HG02642 (cell line): Measurements from ENCODE around the gene IL21R.
"Not testable (repeated sequence)": the region's sequence is repeated elsewhere in the genome, so short reads cannot be mapped to it uniquely, and the experiment has no call there.

Experiments
- ATAC-seq: cut with Tn5 transposase; IDR thresholded peaks from one replicate; pipeline ENCODE4 v1.9.1; 2021; ENCODE audit warnings: mild to moderate bottlenecking; ENCODE audit not compliant: unreplicated experiment, poor library complexity

IL21R gene

GRCh38 chr16:27424772-27425498, 23.0 kb downstream of the IL21R start:
- ATAC-seq, result no peak

GRCh38 chr16:27425961-27426360, 24.0 kb downstream of the IL21R start:
- ATAC-seq, result no peak

DNA sequence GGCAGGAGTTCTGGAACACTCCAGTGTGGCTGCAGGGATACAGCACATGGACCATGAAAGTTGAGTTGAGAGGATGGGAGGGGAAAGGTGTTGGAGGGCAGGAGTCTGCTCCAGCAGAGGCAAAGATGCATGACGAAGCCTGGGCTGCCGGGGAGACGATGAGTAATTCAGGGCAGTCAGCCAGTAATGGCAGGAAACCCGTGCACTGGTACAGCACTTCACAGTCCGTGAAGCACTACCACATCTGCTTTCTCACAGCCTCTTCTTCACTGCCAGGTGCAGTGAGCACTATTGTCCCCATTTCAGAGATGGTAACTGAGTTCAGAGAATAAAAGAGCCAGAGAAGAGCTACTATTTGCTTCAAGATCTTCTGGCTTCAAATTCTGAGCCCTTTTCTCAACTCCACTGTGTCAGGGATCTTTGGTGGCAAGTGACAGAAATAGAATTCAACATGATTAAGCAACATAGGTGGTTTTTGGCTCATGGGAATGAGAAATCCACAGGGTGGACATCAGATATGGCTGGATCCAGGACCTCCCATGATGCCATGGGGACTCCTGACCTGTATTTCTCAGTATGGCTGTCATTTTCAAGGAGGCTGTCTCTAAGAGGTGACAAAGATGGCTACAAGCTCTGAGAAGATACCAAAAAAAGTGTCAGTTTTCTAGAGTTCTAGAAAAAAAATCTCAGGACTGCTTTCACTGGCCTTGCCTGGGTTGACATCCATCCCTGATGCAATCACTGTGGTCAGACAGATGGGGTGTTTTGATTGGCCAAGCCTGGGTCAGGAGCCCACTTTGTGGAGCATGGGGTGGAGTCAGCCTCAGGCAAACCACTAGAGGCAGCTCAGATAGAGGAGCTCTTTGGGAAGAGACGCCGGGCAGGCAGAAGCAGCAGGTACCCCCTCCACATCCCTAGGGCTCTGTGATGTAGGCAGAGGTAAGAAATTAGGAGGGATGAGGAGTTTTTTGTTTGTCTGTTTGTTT, 24.7 kb downstream of the IL21R start:
- ATAC-seq, result peak; percentile 66

DNA sequence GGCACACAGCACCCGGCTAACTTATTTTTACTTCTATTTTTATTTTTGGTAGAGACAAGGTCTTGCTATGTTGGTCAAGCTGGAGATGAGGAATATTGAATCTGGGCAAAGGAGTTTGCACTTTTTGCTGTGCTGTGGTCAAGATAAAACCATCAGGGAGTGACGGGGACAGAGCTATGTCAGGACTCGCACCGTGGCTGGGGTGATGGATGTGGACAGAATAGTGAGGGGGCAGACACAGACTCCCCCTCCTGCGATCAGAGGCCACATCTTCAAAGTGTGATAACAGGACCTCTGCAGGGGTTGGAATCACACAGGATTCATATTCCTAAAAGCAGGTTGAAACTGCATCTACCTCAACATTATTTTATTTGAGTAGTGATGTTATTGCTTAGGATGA, 25.6 kb downstream of the IL21R start:
- no peak for ATAC-seq

DNA sequence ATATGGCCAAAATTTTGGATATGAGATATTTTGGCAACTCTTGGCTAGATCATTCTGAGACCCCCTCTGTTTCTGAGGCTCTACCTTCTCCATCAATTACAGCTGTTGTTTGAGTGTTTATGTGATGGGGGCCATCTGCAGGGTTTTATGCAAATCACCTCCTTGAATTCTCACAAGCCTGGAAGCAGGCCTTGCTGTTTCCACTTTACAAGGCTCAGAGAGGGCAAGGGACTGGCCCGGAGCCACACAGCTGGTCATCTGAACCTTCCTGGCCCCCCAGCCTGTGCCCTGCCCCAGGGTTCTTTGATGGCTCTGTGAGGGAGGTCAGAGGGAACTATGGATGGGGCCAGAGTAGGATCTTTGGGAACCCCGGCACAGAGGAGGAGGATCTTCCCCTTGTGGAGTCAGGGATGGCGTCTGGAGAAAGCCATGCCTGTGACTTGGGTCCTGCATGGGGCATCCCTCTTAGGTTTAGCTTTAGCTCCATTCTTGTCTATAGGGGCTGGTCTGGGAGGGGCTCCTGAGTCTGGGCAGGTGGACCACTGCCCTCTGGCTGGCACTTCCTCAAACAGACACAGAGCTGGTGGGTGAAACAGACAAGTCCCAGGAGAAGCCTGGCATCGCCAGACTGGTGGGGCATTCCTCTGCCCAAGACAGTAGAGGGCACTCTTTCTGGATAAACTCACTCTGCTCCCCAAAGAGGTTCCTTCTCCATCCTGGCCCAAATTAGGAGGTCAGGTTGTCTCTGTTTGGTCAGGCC, 26.2 kb downstream of the IL21R start:
- ATAC-seq, result no peak

DNA sequence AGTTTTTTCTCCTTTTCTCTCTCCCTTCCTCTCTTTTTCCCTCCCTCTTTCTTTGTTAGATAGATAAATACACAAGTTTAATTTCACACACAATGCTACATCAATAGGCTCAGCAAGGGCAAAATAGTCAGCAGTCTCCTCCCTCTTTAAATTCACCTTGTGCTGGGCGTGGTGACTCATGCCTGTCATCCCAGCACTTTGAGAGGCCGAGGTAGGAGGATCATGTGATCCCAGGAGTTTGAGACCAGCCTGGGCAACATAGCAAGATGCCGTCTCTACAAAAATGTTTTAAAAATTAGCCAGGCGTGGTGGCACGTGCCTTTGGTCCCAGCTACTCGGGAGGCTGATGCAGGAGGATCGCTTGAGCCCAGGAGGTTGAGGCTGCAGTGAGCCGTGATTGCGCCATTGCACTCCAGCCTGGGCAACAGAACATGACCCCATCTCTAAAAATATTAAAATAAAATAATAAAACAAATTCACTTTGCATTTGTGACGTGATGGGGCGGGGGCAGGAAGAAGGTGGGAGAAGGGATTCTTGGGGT, 27.4 kb downstream of the IL21R start:
- ATAC-seq, result no peak

DNA sequence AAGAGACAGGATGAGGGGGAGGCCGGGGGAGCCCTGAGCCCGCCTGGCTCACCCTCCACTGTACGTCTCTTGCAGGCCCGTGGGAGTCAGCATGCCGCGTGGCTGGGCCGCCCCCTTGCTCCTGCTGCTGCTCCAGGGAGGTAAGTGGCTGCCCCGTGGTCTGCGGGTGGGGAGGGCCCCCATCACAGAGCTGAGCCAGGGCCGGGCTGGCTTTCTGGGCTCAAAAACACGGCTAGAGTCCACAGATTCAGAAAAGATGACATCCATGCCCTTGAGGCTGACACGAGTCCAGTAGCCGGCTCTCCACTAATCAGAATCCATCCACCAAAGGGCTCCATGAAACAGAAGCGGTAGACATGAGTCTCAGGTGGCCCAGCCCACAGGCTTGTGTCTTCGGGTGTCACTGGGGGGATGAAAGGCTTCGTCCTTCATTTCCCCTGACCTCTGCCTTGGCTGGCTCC, 28.0 kb downstream of the IL21R start:
- ATAC-seq, result no peak

DNA sequence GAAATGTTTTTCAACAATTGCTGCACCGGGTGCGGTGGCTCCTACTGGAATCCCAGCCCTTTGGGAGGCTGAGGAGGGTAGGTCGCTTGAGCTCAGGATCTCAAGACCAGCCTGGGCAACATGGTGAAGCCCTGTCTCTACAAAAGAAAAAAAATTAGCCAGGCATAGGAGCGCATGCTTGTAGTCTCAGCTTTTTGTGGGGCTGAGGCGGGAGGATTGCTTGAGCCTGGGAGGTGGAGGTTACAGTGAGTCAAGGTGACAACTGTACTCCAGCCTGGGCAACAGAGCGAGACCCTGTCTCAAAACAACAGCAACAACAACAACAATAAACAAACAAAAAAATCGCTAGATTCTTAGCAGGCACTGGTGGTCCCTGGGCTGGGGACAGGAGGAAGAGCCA, 28.5 kb downstream of the IL21R start:
- peak; percentile 2 for ATAC-seq

- peak; percentile 30 for ATAC-seq
Measured at GRCh38 chr16:27430923-27431484, 29.0 kb downstream of the IL21R start.

GRCh38 chr16:27431773-27432532, 30.0 kb downstream of the IL21R start:
- no peak for ATAC-seq

DNA sequence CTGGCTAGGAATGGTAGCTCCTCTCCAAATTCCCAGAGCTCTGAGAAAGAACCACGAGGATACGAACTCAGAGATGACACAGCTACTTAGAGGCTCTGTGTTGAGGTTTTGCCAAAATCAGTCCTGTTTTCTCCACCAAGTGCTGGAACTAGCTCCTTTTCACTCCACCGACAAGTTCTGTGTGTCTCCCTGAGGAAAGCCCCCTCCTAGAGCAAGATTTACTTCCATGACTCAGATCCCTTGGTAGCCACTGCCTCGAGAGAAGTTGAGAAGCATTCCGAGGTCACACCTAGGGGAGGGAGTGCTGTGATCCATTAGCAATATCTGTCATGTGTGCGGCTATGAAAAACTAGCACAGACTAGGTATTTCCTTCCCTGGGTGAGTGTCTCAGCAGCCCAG, 30.6 kb downstream of the IL21R start:
- no peak for ATAC-seq

- ATAC-seq, result not testable (repeated sequence)
Measured at GRCh38 chr16:27433191-27433590, 31.2 kb downstream of the IL21R start.

DNA sequence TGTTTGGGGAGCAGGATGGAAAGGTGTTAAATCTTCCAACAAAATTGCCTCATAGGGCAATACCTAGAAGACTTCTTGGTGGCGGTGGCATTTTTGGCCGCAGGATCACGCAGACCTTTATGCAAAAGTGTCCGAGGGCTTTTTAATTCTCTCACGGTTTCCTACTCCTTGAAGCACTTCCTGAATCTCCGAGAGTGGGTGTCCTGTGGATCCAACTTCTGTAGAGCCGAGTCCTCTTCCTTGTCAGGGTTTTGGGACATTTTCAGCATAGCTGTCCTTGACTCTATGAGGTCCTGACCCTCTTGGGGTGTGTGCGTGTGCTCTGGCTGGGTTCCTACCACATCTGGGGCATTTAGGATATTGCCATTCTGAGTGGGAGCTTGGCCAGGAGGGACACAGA, 31.7 kb downstream of the IL21R start:
- no peak for ATAC-seq

DNA sequence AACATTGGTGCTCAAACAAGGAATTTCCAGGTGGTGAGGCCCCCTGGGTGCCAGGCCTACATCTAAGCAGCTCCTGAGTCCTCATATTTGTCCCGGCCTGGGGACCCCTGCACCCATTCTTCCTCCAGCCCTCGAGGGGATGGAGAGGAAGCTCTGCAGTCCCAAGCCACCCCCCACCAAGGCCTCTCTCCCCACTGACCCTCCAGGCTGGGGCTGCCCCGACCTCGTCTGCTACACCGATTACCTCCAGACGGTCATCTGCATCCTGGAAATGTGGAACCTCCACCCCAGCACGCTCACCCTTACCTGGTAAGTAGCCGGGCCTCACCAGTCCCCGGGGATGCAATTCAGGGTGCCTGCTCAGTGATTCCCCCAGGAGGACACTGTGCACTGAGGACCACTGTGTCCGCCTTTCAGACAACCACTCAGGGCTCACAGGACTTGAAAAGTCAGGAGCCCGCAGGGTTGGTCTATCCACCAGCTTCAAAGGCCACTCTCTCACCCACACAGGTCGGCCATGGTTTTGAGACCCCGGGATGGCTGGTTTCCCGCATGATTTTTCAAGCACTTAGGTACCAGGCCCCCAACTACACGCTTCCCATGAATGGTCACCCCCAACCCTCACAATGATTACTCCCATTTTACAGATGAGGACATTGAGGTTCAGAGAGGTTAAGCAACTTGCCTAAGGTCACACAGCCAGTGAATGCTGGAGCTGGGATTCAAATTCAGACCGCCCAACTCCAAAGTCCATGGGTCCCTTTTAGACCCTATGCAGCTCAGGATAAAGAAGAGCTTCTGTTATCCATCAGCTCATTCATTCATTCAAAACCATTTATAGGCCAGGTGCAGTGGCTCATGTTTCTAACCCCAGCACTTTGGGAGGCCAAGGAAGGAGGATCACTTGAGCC, 32.4 kb downstream of the IL21R start:
- no peak for ATAC-seq

DNA sequence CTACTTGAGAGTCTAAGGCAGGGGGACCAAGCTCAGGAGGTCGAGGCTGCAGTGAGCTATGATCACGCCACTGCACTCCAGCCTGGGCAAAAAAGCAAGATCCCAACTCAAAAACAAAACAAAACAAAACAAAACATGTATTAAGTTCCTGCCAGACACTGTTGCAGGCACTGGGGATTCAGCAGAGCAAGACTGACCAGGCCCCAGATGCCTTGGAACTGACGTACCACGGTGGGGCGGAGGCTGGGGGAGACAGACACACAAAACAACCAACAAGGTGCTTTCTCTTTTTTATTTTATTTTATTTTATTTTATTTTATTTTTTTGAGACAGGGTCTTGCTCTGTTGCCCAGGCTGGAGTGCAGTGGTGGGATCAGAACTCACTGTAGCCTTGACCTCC, 33.2 kb downstream of the IL21R start:
- not testable (repeated sequence) for ATAC-seq

- no peak for ATAC-seq
Measured at GRCh38 chr16:27436065-27436464, 34.1 kb downstream of the IL21R start.

DNA sequence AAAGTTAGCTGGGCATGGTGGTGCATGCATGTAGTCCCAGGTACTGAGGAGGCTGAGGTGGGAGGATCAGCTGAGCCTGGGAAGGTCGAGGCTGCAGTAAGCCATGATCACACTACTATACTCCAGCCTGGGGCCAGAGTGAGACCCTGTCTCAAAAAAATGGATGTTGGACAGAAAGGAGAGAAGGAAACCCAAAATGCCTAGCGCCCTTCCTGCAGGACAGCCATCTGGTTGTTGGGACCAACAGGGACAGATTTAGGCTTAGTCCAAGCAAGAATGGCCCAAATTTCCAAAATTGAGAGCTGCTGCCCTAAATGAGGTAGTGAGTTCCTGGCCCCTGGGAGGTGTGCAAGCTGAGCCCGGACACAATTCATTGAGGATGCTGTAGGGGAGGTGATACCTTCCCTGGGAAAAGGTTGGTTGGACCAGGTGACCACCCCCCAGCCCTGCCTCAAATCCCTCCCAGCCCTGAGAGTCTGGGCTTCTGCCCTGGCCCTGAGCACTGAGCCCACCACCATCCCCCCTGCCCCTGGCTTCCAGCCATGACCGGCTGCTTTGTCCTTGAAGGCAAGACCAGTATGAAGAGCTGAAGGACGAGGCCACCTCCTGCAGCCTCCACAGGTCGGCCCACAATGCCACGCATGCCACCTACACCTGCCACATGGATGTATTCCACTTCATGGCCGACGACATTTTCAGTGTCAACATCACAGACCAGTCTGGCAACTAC, 35.1 kb downstream of the IL21R start:
- ATAC-seq, result no peak

GRCh38 chr16:27437946-27438345, 36.0 kb downstream of the IL21R start:
- ATAC-seq, result no peak
